Panc1 (cell line): ENCODE data around the gene TM7SF3. TPM values are rescaled to one million over a fixed set of nuclear protein-coding genes. Genes with fewer than 3 reads are reported as not detected.

Experiments
- ATAC-seq: fragments of 200-7000 bp; cut with Tn5 transposase; 2 replicates; pipeline ENCODE4 v1.9.1; 2020; ENCODE audit warnings: mild to moderate bottlenecking, moderate library complexity
- BruUV-seq: library from RNA; stranded (reverse); fragments of 400-500 nt; replicated peaks from 2 replicates; lab custom pipeline; 2021; lab: Mats Ljungman, UMichigan
- CTCF ChIA-PET: fragments of 300-600 bp; sonication (Branson Sonifier 250); formaldehyde crosslinking; loops from one replicate; lab custom pipeline; 2022; ENCODE audit warnings: antibody characterized with exemption; lab: Charles Lee
- POLR2A ChIA-PET: fragments of 300-600 bp; sonication (Branson Sonifier 250); formaldehyde crosslinking; loops from one replicate; lab custom pipeline; 2022; ENCODE audit warnings: antibody characterized with exemption; lab: Charles Lee
- DNase-seq: peaks from one replicate; pipeline ENCODE4 v3.0.0-alpha.2; 2010; ENCODE audit warnings: low read depth, low spot score
- H3K27ac ChIP-seq: 2 replicates; pipeline ENCODE4 v1.5.1; 2011; ENCODE audit warnings: mild to moderate bottlenecking, low read length, inconsistent platforms
- H3K27me3 ChIP-seq: fragments of 200-500 bp; sonication (Bioruptor generic); 2 replicates; pipeline ENCODE4 v1.6.0; 2014; ENCODE audit warnings: low read length, inconsistent platforms; ENCODE audit not compliant: control insufficient read depth, insufficient read depth
- H3K36me3 ChIP-seq: fragments of 200-500 bp; sonication (Bioruptor generic); 2 replicates; pipeline ENCODE4 v1.5.1; 2014; ENCODE audit warnings: inconsistent platforms, mild to moderate bottlenecking, low read length, moderate library complexity; ENCODE audit not compliant: control insufficient read depth, insufficient read depth
- H3K4me1 ChIP-seq: 2 replicates; pipeline ENCODE4 v1.5.1; 2011; ENCODE audit warnings: inconsistent platforms, mild to moderate bottlenecking, low read length, moderate library complexity; ENCODE audit not compliant: control insufficient read depth, insufficient read depth
- H3K4me3 ChIP-seq, 2 experiments: 2 replicates each; pipeline ENCODE4 v1.5.1; 2011 to 2012; ENCODE audit warnings: low read depth in 2 of 2, low read length in 2 of 2, mild to moderate bottlenecking in 2 of 2, inconsistent platforms in 1 of 2, moderate library complexity in 1 of 2
- H3K9me3 ChIP-seq: fragments of 200-500 bp; sonication (Bioruptor generic); 2 replicates; pipeline ENCODE4 v1.5.1; 2014; ENCODE audit warnings: low read depth, mild to moderate bottlenecking, inconsistent platforms, low read length, moderate library complexity; ENCODE audit not compliant: control insufficient read depth, insufficient read depth
- CTCF ChIP-seq: fragments of 450-650 bp; IDR thresholded peaks from 2 replicates; pipeline ENCODE4 v1.5.1; 2017; ENCODE audit warnings: mild to moderate bottlenecking
- POLR2AphosphoS5 ChIP-seq: IDR thresholded peaks from 2 replicates; pipeline ENCODE4 v1.6.1; 2012; ENCODE audit warnings: mild to moderate bottlenecking, low read depth, low read length, moderate library complexity
- REST ChIP-seq, 2 experiments: IDR thresholded peaks; 2 replicates each; pipeline ENCODE4 v1.6.1; 2011 to 2012; ENCODE audit warnings: low read depth in 2 of 2, control low read depth in 1 of 2, low read length in 1 of 2, mild to moderate bottlenecking in 1 of 2, moderate library complexity in 1 of 2; ENCODE audit not compliant: insufficient read depth in 1 of 2
- SIN3A ChIP-seq: IDR thresholded peaks from 2 replicates; pipeline ENCODE4 v1.6.1; 2012; ENCODE audit warnings: low read depth, mild to moderate bottlenecking, low read length, moderate library complexity, borderline replicate concordance; ENCODE audit not compliant: insufficient read depth
- TCF7L2 ChIP-seq: IDR thresholded peaks from 2 replicates; pipeline ENCODE4 v1.6.1; 2011; ENCODE audit warnings: mild to moderate bottlenecking, low read depth, low read length, inconsistent platforms
- in situ Hi-C: cut with HindIII; loops from 2 replicates; pipeline ENCODE4 v1.10.0; 2016; ENCODE audit warnings: low sequenced_read_pairs, low pct_unique_long_range_greater_than_20kb
- intact Hi-C: fragments of 100-400 bp; cut with micrococcal nuclease; formaldehyde crosslinking; loops from one replicate; pipeline ENCODE4 v1.10.0; 2022; ENCODE audit not compliant: unreplicated experiment
- total RNA-seq: library from RNA; stranded (reverse); gene quantifications from one replicate; pipeline ENCODE4 v1.2.1, GENCODE V29; 2021; ENCODE audit not compliant: unreplicated experiment

TM7SF3 gene
- total RNA-seq, 1 experiment from 2014 or later = 59.8 TPM

- ChIA-PET CTCF (no interaction called here), POLR2A (no interaction called here)
- ATAC-seq (no peak), DNase-seq (no peak)
- H3K9me3 ChIP-seq = no peaks in the 10 kb centered on the region
- H3K4me1 ChIP-seq = no peaks in the 10 kb centered on the region
- no peak overlapping the region for H3K27ac ChIP-seq
- H3K36me3 ChIP-seq = no peaks in the 10 kb centered on the region
- no TSS peak for BruUV-seq
- intact Hi-C loops (no loop called here), in situ Hi-C loops (no loop called here)
- no peak for TF ChIP-seq TCF7L2
- H3K27me3 ChIP-seq = no peaks in the 10 kb centered on the region
- H3K4me3 ChIP-seq = no peak overlapping the region
Measured at GRCh38 chr12:27061317-27061716, 47.1 kb upstream of the TM7SF3 start.

GRCh38 chr12:27060740-27061139 is 46.6 kb upstream of the TM7SF3 start:
- intact Hi-C loops = no loop called here
- no peaks in the 10 kb centered on the region for H3K27me3 ChIP-seq

More at GRCh38 chr12:27060740-27061139, 46.6 kb upstream of the TM7SF3 start:
- Histone ChIP-seq H3K9me3 (no peaks in the 10 kb centered on the region), H3K36me3 (no peaks in the 10 kb centered on the region), H3K27ac (no peak overlapping the region), H3K4me3 (no peak overlapping the region), H3K4me1 (no peaks in the 10 kb centered on the region)
- DNase-seq (no peak), ATAC-seq (no peak)
- ChIA-PET CTCF (no interaction called here), POLR2A (no interaction called here)
- BruUV-seq = no TSS peak
- no peak for TF ChIP-seq REST (IDR thresholded peaks at IDR 0.05; ENCODE audit: insufficient read depth in 1 of 2, low read depth in 2 of 2, low read length in 1 of 2)
- TF ChIP-seq TCF7L2 = no peak
- no peak for TF ChIP-seq POLR2AphosphoS5
- no peak for TF ChIP-seq CTCF
- TF ChIP-seq SIN3A = no peak
- in situ Hi-C loops = no loop called here
